ENCODE results near the gene LHFPL3.
A peak's percentile ranks its signal among the peaks of the same experiment; 100 is the strongest.
"Not testable (repeated sequence)": the region's sequence is repeated elsewhere in the genome, so short reads cannot be mapped to it uniquely, and the experiment has no call there.

The LHFPL3 gene

DNA sequence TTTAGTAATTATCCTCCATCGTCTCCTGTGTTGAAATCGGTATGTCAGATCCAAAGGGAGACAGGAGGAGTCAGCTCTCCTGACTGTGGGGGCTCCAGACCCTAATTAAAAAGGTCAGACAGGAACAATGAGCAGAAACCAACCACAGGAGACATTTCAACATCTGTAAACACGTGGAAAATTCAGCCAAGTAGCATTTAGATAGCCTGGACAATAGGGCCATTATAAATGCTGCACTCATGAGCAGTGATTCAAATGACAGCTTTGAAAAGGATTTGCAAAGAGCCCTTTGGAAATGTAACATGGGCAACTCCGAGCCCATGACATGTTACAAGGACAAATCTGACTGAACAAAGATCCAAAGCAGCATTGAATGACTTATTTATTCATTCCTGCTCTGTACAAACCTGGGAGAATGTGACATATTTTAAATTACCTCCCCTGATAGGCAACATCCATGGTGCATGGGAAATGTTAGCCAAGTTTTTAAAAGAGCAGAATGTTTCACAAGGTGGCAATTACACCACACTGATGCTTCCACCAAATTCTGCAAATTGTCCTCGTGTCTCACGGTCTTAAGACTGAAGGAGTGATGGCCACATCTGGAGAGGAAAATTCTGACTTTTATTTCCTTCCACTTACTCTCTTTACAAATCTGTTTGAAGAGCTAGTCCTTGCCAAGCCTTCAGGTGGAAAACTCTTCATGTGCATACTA is 572.3 kb downstream of the LHFPL3 start:
- DNase-seq (ENCODE audit: low spot score): peak; percentile 16

DNA sequence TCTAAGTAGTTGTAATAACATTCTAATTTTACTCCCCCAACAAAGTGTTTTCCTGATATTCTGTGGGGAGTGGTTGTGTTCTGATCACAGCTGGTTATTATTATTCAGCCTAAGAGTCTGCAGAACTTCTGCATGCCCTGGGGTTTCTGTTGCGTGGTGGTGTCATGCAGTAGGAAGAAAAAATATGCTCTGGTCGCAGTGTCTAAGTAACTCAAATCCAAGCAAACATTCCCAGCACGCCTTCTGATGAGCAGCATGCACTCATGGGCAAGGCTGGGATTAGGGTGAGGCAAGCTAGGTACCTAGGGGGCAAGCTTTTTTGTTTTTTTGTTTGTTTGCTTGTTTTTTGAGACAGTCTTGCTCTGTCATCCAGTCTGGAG is 572.8 kb downstream of the LHFPL3 start:
- DNase-seq (ENCODE audit: low spot score): no peak

- no peak for DNase-seq (ENCODE audit: low spot score)
Measured at GRCh38 chr7:104902183-104902582, 573.8 kb downstream of the LHFPL3 start.

DNA sequence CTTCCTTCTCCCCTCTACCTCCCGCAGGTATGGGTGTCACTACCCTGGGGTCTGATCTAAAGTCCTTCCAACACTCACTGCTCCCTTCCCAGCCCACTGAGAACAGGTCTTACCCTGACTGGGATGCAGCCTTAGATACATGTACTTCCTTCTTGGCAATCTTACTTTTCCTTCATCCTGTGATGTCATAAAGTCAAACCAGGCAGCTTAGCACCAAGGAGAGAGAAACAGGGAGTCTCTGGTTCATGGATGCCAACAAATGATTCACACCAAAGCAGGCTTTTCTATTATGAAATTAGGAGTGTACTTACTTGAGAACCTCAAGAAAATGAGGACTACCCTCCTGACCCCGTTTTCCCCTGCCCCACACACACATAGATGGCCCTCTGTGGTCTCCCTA is 574.6 kb downstream of the LHFPL3 start:
- DNase-seq (ENCODE audit: low spot score): no peak

DNA sequence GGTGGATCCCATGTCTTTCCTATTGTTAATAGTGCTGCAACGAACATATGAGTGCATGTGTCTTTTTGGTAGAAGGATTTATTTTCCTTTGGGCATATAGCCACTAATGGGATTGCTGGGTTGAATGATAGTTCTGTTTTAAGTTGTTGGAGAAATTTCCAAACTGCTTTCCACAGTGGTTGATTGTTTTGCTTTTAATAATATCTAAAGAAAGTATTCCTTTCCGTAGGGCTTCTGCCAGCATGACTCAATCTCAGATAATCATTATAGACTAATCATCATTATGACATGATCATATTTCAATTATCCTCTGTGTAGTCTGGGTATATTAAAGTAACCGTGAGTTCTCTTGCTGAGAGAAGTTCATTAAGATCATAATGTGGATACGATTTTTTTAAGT is 575.4 kb downstream of the LHFPL3 start:
- DNase-seq (ENCODE audit: low spot score): no peak

DNA sequence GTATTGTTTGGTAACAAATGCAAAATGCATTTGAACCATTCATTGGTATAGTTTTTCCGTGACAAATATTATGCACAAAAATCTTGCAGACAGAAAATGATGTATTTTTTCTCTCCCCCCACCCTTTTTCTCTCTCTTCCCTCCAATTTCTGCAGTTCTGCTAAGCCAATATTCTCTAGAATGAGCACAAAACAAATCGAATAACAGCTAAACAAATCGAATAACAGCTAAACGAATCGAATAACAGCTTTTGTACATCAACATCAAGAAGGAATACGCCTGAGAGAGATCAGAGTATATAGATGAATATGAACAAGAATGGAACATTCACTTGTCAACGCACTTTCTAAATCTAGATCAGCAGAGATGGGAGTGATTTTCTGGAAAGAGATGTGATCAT is 577.6 kb downstream of the LHFPL3 start:
- no peak for DNase-seq (ENCODE audit: low spot score)

GRCh38 chr7:104906556-104906955 is 578.2 kb downstream of the LHFPL3 start:
- no peak for DNase-seq (ENCODE audit: low spot score)

DNA sequence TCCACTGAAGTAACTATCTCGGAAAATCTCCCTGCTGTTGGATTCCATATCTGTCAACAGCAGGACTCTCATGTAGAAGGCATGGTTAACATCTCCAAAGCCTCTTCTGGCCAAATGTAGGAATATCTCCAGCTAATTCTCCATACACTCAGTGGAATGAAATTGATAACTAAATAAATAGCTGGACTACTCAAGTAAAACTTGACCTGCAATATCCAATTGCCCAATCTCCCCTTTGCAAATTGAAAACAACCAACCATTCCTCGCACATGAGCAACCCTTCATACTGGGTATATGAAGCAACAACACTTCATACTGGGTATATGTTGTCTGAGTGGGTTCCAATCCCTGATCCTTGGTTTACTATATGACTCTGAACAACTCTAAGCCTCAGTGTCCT is 580.2 kb downstream of the LHFPL3 start:
- DNase-seq (ENCODE audit: low spot score): no peak

GRCh38 chr7:104909096-104909495 is 580.7 kb downstream of the LHFPL3 start:
- DNase-seq (ENCODE audit: low spot score): no peak

DNA sequence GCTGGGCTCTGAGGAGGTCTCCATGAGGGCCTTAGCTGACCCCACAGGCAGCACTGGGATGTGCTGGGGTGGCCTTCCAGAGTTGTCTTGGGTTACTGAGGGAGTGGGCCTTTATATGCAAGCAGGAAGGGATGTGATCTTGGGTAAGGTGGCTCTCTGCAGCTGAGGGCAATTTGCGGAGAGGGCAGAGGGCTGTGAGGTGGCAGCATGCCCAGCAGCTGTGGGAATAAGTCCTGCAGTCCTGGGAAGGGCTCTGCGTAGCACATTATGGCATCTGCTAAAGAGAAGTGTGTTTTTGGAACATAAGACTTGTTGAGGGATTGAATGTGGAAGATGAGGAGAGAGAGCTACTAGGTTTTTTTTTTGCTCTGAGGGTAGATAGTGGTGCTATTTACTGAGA is 586.0 kb downstream of the LHFPL3 start:
- DNase-seq (ENCODE audit: low spot score): no peak

GRCh38 chr7:104921596-104921995 is 593.2 kb downstream of the LHFPL3 start:
- no peak for DNase-seq (ENCODE audit: low spot score)

DNA sequence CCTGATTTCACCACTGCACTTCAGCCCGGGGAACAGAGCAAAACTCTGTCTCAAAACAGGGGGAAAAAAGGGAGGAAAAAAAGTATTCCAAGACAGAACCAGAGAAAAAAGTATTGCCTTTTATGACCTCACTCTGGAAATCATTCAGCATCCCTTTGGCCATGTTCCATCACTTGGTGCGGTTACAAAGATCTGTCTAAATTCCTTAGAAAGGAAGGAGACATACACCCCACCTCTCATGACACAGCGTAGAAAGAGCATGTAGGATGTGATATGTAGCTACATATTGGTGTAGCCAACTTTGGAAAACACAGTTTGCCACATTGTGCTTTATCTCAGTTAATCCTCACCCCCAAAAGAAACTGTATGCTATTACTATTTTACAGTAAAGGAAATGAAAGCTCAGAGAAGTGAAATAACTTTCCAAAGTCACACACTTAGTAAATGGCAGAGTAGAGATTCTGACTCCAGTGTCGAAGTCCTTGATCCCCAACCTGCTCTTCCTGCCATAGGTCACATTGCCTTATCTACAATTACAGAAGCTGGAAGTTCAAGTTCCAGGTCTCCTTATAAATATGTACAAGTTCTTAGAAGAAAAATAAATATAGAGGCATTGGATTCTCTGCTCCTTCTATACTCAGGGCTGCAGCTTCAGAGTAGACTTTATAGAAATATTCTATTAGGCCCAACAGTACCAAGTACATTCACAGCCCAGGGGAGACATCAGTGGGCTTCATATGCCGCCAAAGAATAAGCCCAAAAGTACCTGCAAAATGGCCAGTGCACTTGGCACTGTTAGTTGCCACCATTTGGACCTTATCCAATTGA is 594.0 kb downstream of the LHFPL3 start:
- DNase-seq (ENCODE audit: low spot score): no peak

DNA sequence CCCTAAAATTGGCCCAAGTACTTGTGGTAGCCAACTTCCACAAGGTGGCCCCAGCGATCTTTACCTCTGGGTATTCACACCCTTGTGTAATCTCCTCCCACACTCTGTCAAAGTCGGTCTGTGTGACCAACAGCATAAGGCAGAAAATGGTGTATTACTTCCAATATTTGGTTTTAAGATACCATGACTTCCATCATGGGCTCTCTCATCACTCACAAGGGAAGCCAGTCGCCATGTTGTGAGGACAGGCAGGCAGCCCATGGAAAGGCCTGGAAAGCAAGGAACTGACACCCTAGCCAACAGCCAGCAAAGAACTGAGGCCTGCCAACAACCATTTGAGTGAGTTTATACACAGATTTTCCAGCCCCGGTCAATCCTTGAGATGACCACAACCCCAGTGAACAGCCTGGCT is 594.6 kb downstream of the LHFPL3 start:
- DNase-seq (ENCODE audit: low spot score): peak; percentile 50

DNA sequence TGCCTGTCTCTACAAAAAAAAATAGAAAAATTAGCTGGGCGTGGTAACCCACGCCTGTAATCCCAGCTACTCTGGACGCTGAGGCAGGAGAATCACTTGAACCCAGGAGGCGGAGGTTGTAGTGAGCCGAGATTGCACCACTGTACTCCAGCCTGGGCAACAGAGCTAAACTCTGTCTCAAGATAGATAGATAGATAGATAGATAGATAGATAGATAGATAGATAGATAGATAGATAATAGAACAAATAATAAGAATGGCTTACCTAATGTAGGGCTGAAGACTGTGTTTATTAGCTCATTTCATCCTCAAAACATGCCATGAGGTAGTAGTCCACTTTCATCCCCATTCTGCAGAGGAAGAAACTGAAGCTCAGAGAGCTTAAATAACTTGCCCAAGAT is 597.8 kb downstream of the LHFPL3 start:
- not testable (repeated sequence) for DNase-seq (ENCODE audit: low spot score)

DNA sequence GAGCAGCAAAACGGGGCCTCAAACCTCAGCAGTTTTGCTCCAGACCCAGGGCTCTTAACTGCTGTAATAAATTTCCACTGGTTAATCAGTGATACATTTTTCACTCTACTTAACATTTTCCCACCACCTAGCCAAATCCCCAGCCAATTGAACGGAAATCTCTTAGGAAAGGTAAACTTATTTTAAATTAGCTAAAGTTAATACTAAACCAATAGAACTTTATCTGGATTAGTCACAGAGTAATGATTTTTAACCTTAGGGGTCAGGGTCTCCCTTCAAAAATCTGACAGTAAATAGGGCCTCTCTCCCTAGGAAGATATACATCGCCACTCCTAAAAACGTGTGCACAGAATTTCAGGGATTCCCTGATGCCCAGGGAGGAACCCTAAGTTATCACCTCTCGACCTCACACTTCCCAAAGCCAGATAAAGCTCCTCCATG is 598.2 kb downstream of the LHFPL3 start:
- DNase-seq (ENCODE audit: low spot score): no peak

- no peak for DNase-seq (ENCODE audit: low spot score)
Measured at GRCh38 chr7:104927055-104927454, 598.7 kb downstream of the LHFPL3 start.

DNA sequence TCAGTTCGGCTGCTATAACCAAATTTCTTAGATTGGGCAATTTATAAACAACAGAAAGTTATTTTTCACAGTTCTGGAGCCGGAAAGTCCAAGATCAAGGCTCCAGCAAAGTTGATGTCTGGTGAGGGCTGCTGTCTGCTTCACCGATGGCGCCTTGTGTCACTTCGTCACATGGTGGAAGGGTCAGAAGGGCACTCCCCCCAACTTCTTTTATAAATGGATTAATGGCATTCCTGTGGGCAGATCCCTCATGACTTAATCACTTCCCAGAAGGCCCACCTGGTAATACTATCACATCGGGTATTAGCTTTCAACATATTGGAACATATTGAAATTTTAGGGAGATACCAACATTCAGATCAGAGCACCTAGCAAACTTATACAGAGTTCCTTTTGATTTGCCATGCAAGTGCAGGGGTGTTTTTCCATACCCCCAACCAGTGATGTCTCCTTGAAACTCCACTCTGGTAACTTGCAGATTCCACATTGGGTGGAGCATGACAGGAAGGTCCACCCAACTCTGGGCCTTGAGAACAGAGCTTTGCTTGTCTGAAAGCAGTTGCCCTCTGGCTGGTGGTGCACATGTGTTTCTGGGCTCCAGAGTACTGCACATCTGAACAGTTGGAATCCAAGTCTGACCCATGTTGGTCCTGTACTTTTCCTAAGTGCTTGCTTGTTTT is 600.5 kb downstream of the LHFPL3 start:
- no peak for DNase-seq (ENCODE audit: low spot score)

DNA sequence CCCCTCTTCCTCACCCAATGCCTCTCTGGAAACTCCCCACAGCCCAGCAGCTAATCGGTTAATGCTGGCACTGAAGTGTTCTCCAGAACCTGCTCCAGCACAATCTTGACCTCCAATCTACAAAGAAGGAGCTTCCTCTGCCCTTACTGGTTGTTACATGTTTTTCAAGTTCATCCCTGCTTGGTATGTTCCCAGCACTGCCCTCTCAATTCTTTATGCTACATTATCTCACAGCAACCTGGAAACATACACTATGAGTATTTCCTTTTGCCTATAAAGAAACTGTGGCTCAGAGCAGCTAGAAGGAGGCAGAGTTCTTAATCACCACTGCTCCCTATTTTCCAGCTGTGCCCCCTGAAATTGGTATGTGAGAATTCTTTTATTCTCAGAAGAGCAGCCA is 601.5 kb downstream of the LHFPL3 start:
- no peak for DNase-seq (ENCODE audit: low spot score)

- DNase-seq (ENCODE audit: low spot score): no peak
Measured at GRCh38 chr7:104931181-104931781, 602.9 kb downstream of the LHFPL3 start.

DNA sequence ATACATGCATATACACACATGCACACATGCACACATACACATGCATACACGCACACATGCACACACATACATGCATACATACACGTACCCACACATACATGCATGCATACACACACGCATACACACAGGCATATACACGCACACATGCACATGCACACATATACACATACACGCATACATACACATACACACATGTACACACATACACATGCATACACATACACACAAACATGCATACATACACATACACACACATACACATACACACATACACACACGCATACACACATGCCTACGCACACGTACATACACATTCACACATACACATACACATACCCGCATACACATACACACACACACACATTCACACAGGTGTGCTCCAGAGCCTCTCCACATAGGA is 604.6 kb downstream of the LHFPL3 start:
- DNase-seq (ENCODE audit: low spot score): no peak

GRCh38 chr7:104933521-104933988 is 605.2 kb downstream of the LHFPL3 start:
- no peak for DNase-seq (ENCODE audit: low spot score)

GRCh38 chr7:104934665-104935064 is 606.3 kb downstream of the LHFPL3 start:
- DNase-seq (ENCODE audit: low spot score): no peak

Data from HuH-7.5 (cell line).